ENCODE data around the gene SEC23IP.

Gene SEC23IP

DNA sequence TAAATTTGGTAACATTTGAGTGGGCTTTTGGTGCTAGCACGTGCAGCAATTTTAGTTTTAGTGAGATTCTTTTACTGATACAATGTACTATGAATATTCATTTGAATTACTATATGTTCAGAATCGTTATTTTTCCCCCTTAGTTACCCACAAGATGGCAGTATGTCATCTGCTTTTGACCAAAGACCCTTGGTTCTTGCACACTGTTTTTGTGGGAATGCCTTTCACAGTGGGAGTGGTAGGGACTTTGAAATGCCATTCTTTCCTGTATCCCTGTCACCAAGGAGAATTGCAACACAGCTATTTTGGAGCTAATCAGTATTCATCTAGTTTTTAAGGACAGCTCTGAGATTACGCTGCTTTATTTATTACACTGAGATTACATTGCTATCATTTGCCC lies 40.6 kb downstream of the SEC23IP start:
- peak; percentile 11 for DNase-seq

DNA sequence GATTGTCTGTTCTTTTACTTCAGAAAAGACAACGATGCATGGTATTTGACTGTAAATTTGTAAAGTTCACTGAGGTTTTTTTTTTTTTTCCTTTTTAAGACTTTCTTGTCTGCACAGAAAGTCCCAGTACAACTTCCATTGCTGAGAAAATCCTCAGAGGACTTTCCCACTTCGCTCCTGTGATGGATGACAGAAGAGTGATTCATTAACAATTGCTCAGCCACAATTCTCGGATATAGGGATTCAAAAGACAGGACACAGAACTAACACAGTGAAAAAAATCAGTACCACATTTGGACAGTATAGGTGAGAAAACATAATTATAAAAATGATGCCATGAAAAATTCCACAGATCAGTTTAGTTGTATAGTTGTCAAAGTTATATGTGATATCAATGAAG lies 48.0 kb downstream of the SEC23IP start:
- DNase-seq, result no peak

DNA sequence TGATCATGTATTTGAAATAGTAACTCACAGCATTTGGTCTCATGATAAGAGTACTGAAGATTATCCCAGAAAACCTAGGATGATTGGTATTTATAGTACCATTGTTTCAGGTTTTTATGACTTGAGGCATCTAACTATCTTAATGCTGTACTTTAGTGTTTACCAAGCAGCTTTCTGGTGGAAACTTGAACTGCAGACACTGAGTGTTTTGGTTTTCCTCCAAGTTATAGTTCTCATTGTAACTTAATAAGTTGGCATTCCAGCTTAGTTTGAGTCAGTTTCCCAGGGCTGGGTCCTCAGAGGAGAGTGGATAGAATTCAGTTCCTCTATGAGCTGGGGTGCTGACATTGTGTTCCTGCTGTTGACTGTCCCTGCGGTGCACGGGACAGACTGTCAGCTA lies 50.4 kb downstream of the SEC23IP start:
- DNase-seq, result no peak

GRCh38 chr10:119945805-119946204 lies 53.3 kb downstream of the SEC23IP start:
- no peak for DNase-seq

DNA sequence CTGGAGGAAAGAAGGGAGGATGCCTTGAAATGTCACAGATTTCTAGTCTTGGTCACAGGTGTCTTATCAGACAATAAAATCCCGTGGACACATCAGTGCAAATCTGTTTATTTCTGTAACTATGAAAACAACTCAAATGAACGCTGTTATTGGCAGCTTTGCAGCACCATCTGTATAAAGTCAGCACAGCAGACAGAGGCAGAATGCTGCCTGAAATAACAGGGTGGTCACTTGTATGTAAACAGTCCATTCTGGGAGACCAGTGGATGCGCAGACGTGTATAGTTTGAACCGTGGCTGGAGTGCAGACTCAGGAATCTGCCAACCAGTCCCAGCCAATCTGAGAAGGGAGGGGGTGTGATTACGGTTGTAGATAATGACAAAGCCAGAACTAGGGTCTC lies 54.8 kb downstream of the SEC23IP start:
- DNase-seq, result no peak

DNA sequence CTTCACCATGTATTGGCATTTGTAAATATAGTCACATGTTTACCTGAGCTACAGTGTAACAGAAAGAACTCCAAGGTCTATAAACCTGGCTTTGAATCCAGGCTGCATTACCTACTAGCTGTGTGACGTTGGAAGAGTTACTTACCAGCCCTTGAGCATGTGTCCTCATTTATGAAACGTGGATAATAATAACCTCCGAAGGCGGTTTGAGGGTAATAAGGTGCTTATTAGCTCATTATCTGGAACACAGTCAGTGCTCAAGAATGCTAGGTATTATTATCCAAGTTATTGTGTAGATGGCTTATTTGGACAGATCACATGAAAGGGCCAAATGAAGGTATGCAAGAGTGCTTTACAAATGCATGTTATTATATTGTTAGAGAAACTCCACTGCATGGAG lies 64.9 kb downstream of the SEC23IP start:
- DNase-seq, result no peak

DNA sequence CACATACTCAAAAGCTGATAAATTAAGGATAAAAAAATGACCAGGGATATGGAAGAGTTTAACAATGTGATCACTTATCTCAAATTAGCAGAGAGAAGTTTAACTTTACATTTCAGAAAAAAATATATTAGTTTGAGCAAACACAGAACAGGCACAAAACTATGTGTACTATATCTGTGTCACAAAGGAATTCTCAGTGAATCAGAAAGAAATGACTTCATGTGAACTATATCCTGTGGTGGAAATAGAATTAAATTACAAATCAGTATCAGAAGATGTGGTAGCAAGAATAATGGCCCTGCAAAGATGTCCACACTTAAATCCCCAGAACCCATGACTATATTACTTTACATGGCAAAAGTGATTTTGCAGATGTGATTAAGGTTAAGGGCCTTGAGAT lies 70.3 kb downstream of the SEC23IP start:
- no peak for DNase-seq

- no peak for DNase-seq
Measured at GRCh38 chr10:119967066-119967465, 74.5 kb downstream of the SEC23IP start.

DNA sequence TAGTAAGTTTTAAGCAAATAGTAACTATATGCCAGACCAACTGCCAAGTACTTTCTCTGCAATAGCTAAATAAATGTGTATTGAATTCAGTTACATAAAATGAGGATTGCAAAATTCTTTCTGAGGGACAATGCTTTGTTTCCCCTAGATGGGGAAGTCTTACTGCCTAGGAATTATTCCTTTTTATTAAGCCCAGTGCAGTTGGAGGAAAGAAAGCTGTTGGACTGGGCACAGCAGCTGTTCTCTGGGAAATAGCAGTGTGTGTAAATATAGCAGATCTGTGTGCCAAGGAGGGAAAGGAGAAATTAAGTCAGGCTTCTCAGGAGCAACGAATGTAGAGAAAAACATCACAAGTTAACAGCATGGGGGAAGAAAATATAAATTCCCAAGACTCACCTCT lies 77.1 kb downstream of the SEC23IP start:
- DNase-seq, result no peak

- no peak for DNase-seq
Measured at GRCh38 chr10:119970107-119970506, 77.6 kb downstream of the SEC23IP start.

- no peak for DNase-seq
Measured at GRCh38 chr10:119970963-119971362, 78.4 kb downstream of the SEC23IP start.

DNA sequence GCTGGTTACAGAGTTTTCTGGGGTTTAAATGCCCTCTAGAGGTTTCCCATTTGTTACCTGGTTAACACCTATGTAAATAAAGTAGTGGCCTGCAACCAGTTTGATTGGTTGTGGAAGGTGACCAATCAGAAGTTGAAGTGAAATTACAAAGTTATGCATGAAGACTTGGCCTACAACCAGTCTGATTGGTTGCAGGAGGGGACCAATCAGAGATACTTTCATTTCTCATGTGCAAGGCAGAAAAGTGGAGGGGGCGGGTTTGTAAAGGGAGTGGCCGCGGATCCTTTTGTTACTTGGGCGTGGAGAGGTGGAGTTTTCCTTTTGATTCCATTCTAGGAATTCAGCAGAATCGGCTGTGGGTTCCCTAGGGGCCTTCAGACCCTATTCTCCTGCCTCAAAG lies 80.8 kb downstream of the SEC23IP start:
- no peak for DNase-seq

- DNase-seq, result no peak
Measured at GRCh38 chr10:119976421-119976820, 83.9 kb downstream of the SEC23IP start.

DNA sequence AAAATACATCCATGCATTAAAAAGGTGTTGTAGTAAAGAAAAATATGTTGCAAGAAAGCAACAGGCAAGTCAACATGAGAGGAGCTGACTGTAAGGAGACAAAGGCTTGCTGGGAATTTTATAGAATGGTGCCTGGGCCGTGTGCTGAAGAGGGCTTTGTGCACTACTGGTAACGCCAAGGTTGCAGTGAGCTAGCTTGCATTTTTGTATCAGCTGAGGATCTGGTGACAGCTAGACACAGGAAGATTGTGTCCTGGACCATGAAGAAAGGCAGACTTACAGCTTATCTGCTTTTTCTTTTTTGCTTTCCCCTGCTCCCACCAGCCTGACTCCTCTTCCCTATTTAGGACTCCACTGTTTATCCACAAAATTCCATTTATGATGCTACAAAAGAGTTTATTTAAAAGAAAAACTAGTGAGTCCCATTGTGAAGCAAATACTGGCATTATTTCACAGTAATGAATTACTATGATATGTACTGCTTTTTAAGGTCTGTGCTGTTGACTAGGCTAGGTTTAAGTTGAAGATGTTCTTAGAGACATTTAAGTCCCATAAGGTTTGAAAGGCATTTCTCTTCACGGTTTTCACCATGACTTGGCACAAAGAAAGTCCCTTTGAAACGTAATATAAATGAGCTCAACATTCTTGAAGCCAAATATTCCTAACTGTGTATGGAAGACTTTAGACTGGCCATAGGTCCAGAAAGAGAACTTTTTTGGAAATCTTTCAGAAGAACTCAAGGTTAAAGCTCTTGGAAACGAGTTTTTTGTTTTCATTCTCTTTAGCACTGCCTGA lies 88.6 kb downstream of the SEC23IP start:
- DNase-seq, result no peak

- DNase-seq, result no peak
Measured at GRCh38 chr10:119981826-119982225, 89.3 kb downstream of the SEC23IP start.

DNA sequence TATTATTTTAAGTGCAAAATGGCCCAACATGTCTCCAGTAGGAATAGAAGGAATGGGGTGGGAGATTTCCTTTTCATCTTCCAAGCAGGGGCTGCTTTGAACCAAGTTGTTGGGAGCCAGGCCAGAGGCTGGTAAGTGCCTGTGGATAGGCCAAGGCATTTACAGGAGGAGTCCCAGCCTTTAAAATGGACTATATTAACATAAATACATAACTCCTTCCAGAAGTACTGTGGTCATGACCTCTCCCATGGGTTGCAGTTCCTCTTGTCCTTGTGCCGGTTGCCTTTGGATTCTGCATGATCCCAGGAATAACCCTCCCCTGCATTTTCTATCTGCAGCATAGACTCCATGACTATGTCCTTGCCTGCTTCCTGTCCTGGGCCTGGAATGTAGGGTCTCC lies 95.8 kb downstream of the SEC23IP start:
- DNase-seq, result no peak

DNA sequence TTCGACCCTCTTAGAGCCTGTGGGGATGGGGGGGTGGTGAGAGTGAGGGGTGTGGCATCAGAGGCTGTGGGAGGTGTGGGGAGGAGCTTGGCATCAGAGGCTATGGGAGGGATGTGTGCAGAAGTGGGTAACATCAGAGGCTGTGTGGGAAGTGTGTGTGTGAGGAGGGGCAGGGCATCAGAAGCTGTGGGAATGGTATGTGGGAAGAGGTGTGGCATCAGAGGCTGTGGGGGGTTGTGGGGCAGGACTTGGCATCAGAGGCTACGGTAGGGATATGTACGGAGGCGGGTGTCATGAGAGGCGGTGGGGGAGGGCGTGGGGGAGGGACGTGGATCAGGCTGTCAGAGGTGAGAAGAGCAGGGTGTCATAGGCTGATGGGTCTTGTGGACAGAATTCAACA lies 97.4 kb downstream of the SEC23IP start:
- DNase-seq, result no peak

DNA sequence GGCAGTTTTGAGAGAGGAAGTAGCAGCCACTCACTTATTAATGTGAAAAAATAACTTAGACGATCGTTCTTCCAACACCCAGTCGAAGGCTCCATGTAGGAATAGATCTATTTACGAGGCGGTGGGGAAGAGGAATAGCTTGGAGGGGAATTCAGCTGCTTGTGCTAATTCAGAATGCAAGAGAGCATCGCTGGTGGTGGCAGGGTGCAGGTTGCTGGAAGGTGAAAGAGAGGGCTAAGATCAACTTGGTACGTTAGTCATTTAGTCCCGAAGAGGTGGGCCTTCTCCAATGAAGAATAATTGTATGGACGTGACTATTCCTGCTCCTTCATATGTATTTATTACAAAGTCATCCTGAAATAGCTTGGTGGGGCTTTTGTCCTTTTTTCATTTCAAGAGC lies 98.5 kb downstream of the SEC23IP start:
- DNase-seq, result no peak

- no peak for DNase-seq
Measured at GRCh38 chr10:119991816-119992215, 99.3 kb downstream of the SEC23IP start.

All from right kidney (tissue), 1 donor.